GM23338 (cell line): ENCODE measurements around the gene PLEKHG5. TPM values are rescaled to one million over a fixed set of nuclear protein-coding genes. Genes with fewer than 3 reads are reported as not detected.

Experiments used
- ATAC-seq: fragments of 200-7000 bp; cut with Tn5 transposase; 3 replicates; pipeline ENCODE4 v1.9.1; 2020
- DNase-seq: peaks from one replicate; pipeline ENCODE4 v3.0.0-alpha.2; 2015; ENCODE audit warnings: low spot score
- H2AFZ ChIP-seq: fragments of 200-600 bp; sonication (generic); 2 replicates; pipeline ENCODE4 v1.8.0; 2016; ENCODE audit warnings: antibody characterized with exemption, mild to moderate bottlenecking, moderate library complexity
- H3F3A ChIP-seq: fragments of 200-600 bp; sonication (generic); replicated peaks from 2 replicates; pipeline ENCODE4 v1.8.0; 2017; ENCODE audit warnings: antibody characterized with exemption, mixed run types, low read depth
- H3K27ac ChIP-seq: fragments of 200-600 bp; sonication (generic); 2 replicates; pipeline ENCODE4 v1.6.1; 2016; ENCODE audit warnings: low read depth
- H3K27me3 ChIP-seq: fragments of 200-600 bp; sonication (generic); 2 replicates; pipeline ENCODE4 v1.8.0; 2016; ENCODE audit warnings: mild to moderate bottlenecking, mixed run types, moderate library complexity; ENCODE audit not compliant: insufficient read depth
- H3K36me3 ChIP-seq: fragments of 200-600 bp; sonication (generic); 2 replicates; pipeline ENCODE4 v1.8.0; 2016; ENCODE audit warnings: mild to moderate bottlenecking; ENCODE audit not compliant: insufficient read depth
- H3K4me1 ChIP-seq: fragments of 200-600 bp; sonication (generic); 2 replicates; pipeline ENCODE4 v1.8.0; 2016; ENCODE audit warnings: mild to moderate bottlenecking, moderate library complexity; ENCODE audit not compliant: insufficient read depth
- H3K4me2 ChIP-seq: fragments of 200-600 bp; sonication (generic); 2 replicates; pipeline ENCODE4 v1.7.1; 2017; ENCODE audit warnings: mixed run types
- H3K4me3 ChIP-seq: fragments of 200-600 bp; sonication (generic); 2 replicates; pipeline ENCODE4 v1.6.1; 2016; ENCODE audit warnings: mixed run types
- H3K79me2 ChIP-seq: fragments of 200-600 bp; sonication (generic); replicated peaks from 2 replicates; pipeline ENCODE4 v1.8.0; 2017; ENCODE audit warnings: mild to moderate bottlenecking; ENCODE audit not compliant: insufficient read depth
- H3K9me2 ChIP-seq: fragments of 200-600 bp; sonication (generic); 2 replicates; pipeline ENCODE4 v1.8.0; 2017; ENCODE audit not compliant: insufficient read depth
- H4K20me1 ChIP-seq: fragments of 200-600 bp; sonication (generic); replicated peaks from 2 replicates; pipeline ENCODE4 v1.8.0; 2017; ENCODE audit warnings: mild to moderate bottlenecking; ENCODE audit not compliant: insufficient read depth
- H3K27ac Mint-ChIP-seq: 2 replicates; pipeline ENCODE4 v1.8.0; 2020; ENCODE audit warnings: inconsistent platforms, mild to moderate bottlenecking, moderate library complexity, mixed read lengths
- H3K27me3 Mint-ChIP-seq: 3 replicates; pipeline ENCODE4 v1.8.0; 2022; ENCODE audit warnings: low read depth, mild to moderate bottlenecking, moderate library complexity, mixed read lengths, inconsistent platforms; ENCODE audit not compliant: insufficient read depth, poor library complexity
- H3K36me3 Mint-ChIP-seq: 3 replicates; pipeline ENCODE4 v1.8.0; 2021; ENCODE audit warnings: low read depth, mild to moderate bottlenecking, inconsistent platforms, moderate library complexity, mixed read lengths
- H3K4me1 Mint-ChIP-seq: 3 replicates; pipeline ENCODE4 v1.8.0; 2020; ENCODE audit warnings: mild to moderate bottlenecking, inconsistent platforms, mixed read lengths
- H3K4me3 Mint-ChIP-seq: 3 replicates; pipeline ENCODE4 v1.8.0; 2021; ENCODE audit warnings: moderate library complexity, mild to moderate bottlenecking, inconsistent platforms, mixed read lengths
- H3K9me3 Mint-ChIP-seq: 3 replicates; pipeline ENCODE4 v1.8.0; 2020; ENCODE audit warnings: moderate library complexity, mild to moderate bottlenecking, inconsistent platforms, mixed read lengths
- CTCF ChIP-seq, 2 experiments: fragments of 200-600 bp in 1 of 2; sonication (generic) in 1 of 2; conservative IDR thresholded peaks; 2 replicates each; pipeline versions ENCODE4 v1.5.1 to v1.6.1; 2016 to 2017; ENCODE audit warnings: antibody characterized with exemption in 2 of 2, low read depth in 2 of 2, mild to moderate bottlenecking in 2 of 2, moderate library complexity in 1 of 2
- ETS1 ChIP-seq: IDR thresholded peaks from 2 replicates; pipeline ENCODE4 v1.6.1; 2016; ENCODE audit warnings: antibody characterized with exemption
- EZH2 ChIP-seq: fragments of 200-600 bp; sonication (generic); IDR thresholded peaks from one replicate; pipeline ENCODE4 v1.8.0; 2017; ENCODE audit warnings: antibody characterized with exemption, mild to moderate bottlenecking, low read depth; ENCODE audit not compliant: unreplicated experiment
- JUNB ChIP-seq: IDR thresholded peaks from one replicate; pipeline ENCODE4 v1.6.1; 2016; ENCODE audit warnings: antibody characterized with exemption; ENCODE audit not compliant: unreplicated experiment
- POLR2AphosphoS5 ChIP-seq: IDR thresholded peaks from 2 replicates; pipeline ENCODE4 v1.6.1; 2016; ENCODE audit warnings: antibody characterized with exemption, low read depth
- STAT1 ChIP-seq: IDR thresholded peaks from one replicate; pipeline ENCODE4 v1.6.1; 2016; ENCODE audit warnings: antibody characterized with exemption; ENCODE audit not compliant: unreplicated experiment
- ZNF114 ChIP-seq: fragments of 250-450 bp; sonication (Bioruptor Pico); IDR thresholded peaks from 2 replicates; pipeline ENCODE4 v1.5.0; 2020; ENCODE audit warnings: mild to moderate bottlenecking, moderate library complexity
- ZNF331 ChIP-seq: fragments of 250-450 bp; sonication (Bioruptor Pico); IDR thresholded peaks from 2 replicates; pipeline ENCODE4 v1.5.0; 2020; ENCODE audit warnings: low read depth, mild to moderate bottlenecking, moderate library complexity
- polyA plus RNA-seq: library from polyadenylated mRNA; unstranded; fragments of >200 nt; fragmentation: Nextera tagmentation; extraction: Ambion mirVana; gene quantifications from 2 replicates; pipeline ENCODE4 v1.2.1, GENCODE V29; 2016
- total RNA-seq: library from RNA; depleted of rRNA; stranded (reverse); fragments of >200 nt; shearing (Covaris generic); gene quantifications from 2 replicates; pipeline ENCODE4 v1.2.3, GENCODE V29; 2014
- TF ChIP-seq, protein P1 (sequence below): IDR thresholded peaks from one replicate; pipeline ENCODE4 v1.6.1; 2018; ENCODE audit warnings: antibody characterized with exemption; ENCODE audit not compliant: unreplicated experiment
- TF ChIP-seq, protein P2 (sequence below): fragments of 250-450 bp; sonication (Bioruptor Pico); IDR thresholded peaks from 2 replicates; pipeline ENCODE4 v1.5.0; 2020; ENCODE audit warnings: mild to moderate bottlenecking, moderate library complexity

The PLEKHG5 gene
- total and polyA plus RNA-seq, 2 experiments from 2014 or later = 9.0 to 26.4 TPM

DNA sequence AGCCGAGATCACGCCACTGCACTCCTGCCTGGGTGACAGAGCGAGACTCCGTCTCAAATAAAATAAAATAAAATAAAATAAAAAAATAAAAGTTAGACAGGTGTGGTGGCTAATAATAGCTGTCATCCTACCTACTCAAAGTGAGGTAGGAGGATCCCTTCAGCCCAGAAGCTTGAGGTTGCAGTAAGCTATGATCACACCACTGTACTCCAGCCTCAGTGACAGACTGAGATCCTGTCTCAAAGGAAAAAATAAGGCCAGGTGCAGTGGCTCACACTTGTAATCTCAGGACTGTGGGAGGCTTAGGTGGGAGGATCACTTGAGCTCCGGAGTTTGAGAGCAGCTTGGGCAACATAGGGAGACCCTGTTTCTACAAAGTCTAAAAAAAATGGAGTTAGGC, 44.8 kb upstream of the PLEKHG5 start (continued):
- no peak for TF ChIP-seq CTCF (conservative IDR thresholded peaks at IDR 0.05; ENCODE audit: low read depth in 2 of 2)

DNA sequence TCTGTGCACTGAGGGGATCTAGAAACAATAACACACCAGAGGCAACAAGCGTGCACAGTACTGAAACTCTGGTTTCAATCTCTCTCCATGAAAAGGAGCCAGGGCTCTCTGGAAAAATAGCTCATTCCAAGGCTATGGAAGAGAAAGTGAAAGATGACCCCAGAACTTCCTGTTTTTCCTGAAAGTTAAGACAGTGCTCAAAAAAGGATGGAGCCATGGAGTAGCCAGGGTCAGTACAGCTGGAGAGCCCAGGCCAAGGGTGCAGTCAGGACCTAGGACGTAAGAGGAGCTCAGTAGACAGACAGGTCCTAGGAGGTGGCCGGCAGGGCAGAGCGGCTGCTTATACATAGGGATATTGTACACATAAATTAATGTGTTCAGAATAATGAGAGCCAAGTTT, 43.7 kb upstream of the PLEKHG5 start:
- Histone ChIP-seq H2AFZ (no peak overlapping the region), H3K9me2 (no peaks in the 10 kb centered on the region), H3K79me2 (0 out of 2 replicates have a peak, but pooled peaks cover 20% of the 10 kb centered on the region), H3K27ac (no peak overlapping the region), H4K20me1 (peaks cover 30% of the 10 kb centered on the region), H3K4me1 (no peaks in the 10 kb centered on the region), H3K27me3 (no peaks in the 10 kb centered on the region), H3K36me3 (peaks cover 19% of the 10 kb centered on the region), H3K4me3 (no peak overlapping the region), H3F3A (no peaks in the 10 kb centered on the region), H3K4me2 (no peak overlapping the region)
- no peaks in the 10 kb centered on the region for H3K4me1 Mint-ChIP-seq
- H3K9me3 Mint-ChIP-seq = no peaks in the 10 kb centered on the region
- ATAC-seq = no peak
- H3K4me3 Mint-ChIP-seq = no peak overlapping the region
- H3K36me3 Mint-ChIP-seq = peaks cover 60% of the 10 kb centered on the region
- no peak overlapping the region for H3K27ac Mint-ChIP-seq
- no peak for DNase-seq
- peaks cover 3% of the 10 kb centered on the region for H3K27me3 Mint-ChIP-seq
- TF ChIP-seq JUNB = no peak
- TF ChIP-seq POLR2AphosphoS5 = no peak
- TF ChIP-seq, protein P1, sequence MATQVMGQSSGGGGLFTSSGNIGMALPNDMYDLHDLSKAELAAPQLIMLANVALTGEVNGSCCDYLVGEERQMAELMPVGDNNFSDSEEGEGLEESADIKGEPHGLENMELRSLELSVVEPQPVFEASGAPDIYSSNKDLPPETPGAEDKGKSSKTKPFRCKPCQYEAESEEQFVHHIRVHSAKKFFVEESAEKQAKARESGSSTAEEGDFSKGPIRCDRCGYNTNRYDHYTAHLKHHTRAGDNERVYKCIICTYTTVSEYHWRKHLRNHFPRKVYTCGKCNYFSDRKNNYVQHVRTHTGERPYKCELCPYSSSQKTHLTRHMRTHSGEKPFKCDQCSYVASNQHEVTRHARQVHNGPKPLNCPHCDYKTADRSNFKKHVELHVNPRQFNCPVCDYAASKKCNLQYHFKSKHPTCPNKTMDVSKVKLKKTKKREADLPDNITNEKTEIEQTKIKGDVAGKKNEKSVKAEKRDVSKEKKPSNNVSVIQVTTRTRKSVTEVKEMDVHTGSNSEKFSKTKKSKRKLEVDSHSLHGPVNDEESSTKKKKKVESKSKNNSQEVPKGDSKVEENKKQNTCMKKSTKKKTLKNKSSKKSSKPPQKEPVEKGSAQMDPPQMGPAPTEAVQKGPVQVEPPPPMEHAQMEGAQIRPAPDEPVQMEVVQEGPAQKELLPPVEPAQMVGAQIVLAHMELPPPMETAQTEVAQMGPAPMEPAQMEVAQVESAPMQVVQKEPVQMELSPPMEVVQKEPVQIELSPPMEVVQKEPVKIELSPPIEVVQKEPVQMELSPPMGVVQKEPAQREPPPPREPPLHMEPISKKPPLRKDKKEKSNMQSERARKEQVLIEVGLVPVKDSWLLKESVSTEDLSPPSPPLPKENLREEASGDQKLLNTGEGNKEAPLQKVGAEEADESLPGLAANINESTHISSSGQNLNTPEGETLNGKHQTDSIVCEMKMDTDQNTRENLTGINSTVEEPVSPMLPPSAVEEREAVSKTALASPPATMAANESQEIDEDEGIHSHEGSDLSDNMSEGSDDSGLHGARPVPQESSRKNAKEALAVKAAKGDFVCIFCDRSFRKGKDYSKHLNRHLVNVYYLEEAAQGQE = no peak
- no peak for TF ChIP-seq CTCF (conservative IDR thresholded peaks at IDR 0.05; ENCODE audit: low read depth in 2 of 2)
- no peak for TF ChIP-seq ZNF331
- TF ChIP-seq EZH2 = no peak
- TF ChIP-seq, protein P2, sequence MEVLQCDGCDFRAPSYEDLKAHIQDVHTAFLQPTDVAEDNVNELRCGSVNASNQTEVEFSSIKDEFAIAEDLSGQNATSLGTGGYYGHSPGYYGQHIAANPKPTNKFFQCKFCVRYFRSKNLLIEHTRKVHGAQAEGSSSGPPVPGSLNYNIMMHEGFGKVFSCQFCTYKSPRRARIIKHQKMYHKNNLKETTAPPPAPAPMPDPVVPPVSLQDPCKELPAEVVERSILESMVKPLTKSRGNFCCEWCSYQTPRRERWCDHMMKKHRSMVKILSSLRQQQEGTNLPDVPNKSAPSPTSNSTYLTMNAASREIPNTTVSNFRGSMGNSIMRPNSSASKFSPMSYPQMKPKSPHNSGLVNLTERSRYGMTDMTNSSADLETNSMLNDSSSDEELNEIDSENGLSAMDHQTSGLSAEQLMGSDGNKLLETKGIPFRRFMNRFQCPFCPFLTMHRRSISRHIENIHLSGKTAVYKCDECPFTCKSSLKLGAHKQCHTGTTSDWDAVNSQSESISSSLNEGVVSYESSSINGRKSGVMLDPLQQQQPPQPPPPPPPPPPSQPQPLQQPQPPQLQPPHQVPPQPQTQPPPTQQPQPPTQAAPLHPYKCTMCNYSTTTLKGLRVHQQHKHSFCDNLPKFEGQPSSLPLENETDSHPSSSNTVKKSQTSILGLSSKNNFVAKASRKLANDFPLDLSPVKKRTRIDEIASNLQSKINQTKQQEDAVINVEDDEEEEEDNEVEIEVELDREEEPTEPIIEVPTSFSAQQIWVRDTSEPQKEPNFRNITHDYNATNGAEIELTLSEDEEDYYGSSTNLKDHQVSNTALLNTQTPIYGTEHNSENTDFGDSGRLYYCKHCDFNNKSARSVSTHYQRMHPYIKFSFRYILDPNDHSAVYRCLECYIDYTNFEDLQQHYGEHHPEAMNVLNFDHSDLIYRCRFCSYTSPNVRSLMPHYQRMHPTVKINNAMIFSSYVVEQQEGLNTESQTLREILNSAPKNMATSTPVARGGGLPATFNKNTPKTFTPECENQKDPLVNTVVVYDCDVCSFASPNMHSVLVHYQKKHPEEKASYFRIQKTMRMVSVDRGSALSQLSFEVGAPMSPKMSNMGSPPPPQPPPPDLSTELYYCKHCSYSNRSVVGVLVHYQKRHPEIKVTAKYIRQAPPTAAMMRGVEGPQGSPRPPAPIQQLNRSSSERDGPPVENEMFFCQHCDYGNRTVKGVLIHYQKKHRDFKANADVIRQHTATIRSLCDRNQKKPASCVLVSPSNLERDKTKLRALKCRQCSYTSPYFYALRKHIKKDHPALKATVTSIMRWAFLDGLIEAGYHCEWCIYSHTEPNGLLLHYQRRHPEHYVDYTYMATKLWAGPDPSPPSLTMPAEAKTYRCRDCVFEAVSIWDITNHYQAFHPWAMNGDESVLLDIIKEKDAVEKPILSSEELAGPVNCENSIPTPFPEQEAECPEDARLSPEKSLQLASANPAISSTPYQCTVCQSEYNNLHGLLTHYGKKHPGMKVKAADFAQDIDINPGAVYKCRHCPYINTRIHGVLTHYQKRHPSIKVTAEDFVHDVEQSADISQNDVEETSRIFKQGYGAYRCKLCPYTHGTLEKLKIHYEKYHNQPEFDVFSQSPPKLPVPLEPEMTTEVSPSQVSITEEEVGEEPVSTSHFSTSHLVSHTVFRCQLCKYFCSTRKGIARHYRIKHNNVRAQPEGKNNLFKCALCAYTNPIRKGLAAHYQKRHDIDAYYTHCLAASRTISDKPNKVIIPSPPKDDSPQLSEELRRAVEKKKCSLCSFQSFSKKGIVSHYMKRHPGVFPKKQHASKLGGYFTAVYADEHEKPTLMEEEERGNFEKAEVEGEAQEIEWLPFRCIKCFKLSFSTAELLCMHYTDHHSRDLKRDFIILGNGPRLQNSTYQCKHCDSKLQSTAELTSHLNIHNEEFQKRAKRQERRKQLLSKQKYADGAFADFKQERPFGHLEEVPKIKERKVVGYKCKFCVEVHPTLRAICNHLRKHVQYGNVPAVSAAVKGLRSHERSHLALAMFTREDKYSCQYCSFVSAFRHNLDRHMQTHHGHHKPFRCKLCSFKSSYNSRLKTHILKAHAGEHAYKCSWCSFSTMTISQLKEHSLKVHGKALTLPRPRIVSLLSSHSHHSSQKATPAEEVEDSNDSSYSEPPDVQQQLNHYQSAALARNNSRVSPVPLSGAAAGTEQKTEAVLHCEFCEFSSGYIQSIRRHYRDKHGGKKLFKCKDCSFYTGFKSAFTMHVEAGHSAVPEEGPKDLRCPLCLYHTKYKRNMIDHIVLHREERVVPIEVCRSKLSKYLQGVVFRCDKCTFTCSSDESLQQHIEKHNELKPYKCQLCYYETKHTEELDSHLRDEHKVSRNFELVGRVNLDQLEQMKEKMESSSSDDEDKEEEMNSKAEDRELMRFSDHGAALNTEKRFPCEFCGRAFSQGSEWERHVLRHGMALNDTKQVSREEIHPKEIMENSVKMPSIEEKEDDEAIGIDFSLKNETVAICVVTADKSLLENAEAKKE = no peak
- no peak for TF ChIP-seq ZNF114 (CRISPR knock-in tag)
- TF ChIP-seq STAT1 = no peak
- no peak for TF ChIP-seq ETS1
